Stimulated activated CD4-positive, alpha-beta T cell treated with anti-CD3 and anti-CD28 coated beads, Interleukin-1b, Interleukin-23, amount 100 ng/mL, for 24 hours (primary cell): ENCODE data around the gene NKAIN2.

ENCODE experiments used
- DNase-seq, 4 experiments: peaks; one replicate each; pipeline ENCODE4 v3.0.0-alpha.2; 2020; ENCODE audit warnings: low read depth in 4 of 4, low spot score in 1 of 4

The NKAIN2 gene

GRCh38 chr6:123806561-123806960 is 2.9 kb downstream of the NKAIN2 start:
- DNase-seq, result no peak

DNA sequence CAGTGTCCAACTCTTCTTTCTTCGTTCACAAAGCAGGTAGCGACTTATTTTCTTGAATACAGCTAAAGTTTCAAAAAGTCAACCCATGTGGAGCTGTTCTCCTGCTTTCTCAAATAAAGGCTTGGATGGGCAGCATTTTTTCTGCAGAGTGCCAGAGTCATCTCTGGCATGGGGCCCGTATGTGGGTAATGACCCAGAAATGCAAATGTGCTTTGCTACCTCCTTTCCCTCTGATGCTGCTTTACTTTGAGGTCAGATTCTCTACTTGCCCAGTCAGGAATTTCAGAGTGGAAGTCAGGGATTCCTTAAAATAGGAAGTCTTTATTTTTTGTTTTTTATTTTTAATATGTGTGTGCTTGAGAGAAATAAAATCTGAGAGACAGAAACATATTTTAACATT is 4.9 kb downstream of the NKAIN2 start:
- DNase-seq, result no peak

DNA sequence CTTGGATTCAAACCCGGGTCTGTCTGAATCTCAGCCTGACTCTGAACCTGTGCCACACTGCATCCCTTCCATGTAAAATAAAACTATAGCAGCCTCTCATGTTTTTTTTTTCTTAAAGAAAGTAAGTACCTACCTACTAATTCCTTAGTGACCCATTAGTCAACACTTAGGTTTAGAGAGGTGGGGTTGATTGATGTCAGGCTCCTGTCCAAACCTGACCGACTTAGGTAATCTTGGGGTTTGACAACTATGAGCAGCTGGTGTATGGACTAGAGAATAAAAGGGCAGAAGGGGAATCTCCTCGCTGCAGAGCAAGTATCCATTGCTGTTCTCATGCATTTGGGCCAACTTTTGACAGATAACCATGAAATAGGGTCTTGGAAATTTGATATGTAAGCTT is 6.5 kb downstream of the NKAIN2 start:
- no peak for DNase-seq

DNA sequence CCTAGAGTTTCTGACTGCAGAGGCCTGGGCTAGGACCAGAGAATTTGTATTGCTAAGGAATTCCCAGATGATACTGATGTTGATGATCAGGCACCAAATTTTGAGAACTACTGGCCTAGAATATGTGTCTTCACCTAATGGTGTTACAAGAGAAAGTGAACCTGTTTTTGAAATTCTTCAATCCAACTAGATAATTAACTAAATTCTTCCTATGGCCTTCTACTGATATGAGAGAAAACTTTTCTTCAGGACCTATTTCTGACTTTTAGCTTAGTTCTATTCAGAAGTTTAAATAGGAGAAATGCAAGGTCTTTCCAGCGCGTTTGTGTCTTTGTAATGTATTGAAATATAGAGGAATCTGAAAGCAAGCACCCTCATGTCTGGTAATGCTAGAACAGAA is 7.3 kb downstream of the NKAIN2 start:
- no peak for DNase-seq

DNA sequence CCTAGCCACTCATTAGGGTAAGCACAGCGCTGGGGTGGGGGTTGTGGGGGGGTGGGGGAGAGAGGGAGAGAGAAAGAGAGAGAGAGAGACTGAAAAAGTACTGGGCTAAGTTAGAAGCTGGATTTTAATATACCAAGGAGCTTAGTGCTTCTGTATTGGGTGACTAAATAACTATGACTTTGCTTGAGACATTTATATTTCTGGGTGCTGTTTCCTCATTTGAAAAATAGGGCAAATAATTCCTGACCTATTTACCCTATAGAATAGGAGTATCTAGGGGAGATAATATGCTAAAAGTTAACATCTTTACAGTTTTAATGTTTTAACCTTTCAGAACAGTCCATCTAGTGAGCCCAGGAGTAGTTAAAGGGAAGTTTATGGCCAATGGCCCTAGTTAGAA is 7.7 kb downstream of the NKAIN2 start:
- no peak for DNase-seq

GRCh38 chr6:123812621-123813020 is 9.0 kb downstream of the NKAIN2 start:
- no peak for DNase-seq

DNA sequence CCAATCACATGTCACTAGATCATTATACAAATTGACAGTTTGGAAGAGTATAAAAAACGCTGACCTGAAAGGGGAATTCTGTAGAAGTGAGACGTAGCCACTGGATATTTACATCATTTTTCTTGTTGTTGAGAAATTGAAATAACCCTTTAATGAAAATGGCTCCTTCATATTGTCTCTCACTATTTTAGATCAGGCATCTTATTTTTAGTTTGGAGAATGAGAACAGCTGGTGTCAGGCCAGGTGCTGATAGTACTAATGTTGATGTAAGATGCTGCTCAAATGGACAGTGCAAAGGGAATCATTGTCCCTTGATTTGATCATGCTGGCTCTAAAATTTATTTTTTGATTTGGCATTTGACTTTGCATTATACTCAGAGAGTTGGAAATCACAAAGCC is 17.4 kb downstream of the NKAIN2 start:
- DNase-seq, result no peak

GRCh38 chr6:123829302-123829953 is 25.8 kb downstream of the NKAIN2 start:
- DNase-seq, result no peak

DNA sequence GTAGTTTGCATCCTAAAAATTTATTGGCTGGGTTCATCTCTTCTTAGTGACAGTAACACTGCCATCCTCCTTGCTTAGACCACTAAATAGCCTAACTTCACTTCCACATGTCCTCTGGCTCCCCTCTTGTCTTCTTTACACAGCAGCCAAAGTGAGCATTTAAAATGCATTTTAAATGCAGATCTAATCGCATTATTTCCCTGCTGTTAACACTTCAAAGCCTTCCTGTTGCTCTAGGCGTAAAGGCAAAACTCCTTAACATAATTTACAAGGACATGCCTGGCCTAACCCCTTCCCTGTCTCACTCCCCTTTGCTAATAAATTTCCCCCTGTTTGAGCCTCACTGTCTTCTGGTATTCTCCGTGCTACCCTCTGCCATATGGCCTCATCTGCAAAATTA is 26.5 kb downstream of the NKAIN2 start:
- DNase-seq, result no peak

- no peak for DNase-seq
Observed at GRCh38 chr6:123838505-123839234, 35.0 kb downstream of the NKAIN2 start.

- DNase-seq, result no peak
Observed at GRCh38 chr6:123841067-123841896, 37.6 kb downstream of the NKAIN2 start.

GRCh38 chr6:123844011-123844410 is 40.3 kb downstream of the NKAIN2 start:
- no peak for DNase-seq

- DNase-seq, result no peak
Observed at GRCh38 chr6:123848347-123848746, 44.7 kb downstream of the NKAIN2 start.

GRCh38 chr6:123849406-123849805 is 45.7 kb downstream of the NKAIN2 start:
- DNase-seq, result no peak

DNA sequence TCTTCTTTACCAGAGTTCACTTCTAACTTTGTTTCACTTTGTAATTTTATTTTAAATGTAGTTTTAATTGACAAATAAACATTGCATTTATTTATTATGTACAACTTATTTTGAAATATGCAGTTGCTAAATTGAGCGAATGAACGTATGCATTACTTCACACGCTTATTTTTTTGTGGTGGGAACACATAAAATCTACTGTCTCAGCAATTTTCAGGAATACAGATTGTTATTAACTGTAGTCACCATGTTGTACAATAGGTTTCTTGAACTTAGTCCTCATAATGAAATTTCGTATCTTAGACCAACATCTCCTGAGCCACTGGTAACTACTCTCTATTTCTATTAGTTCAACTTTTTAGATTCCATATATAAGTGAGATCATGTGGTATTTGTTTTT is 46.9 kb downstream of the NKAIN2 start:
- no peak for DNase-seq

GRCh38 chr6:123854201-123854600 is 50.5 kb downstream of the NKAIN2 start:
- DNase-seq, result no peak

GRCh38 chr6:123855506-123855905 is 51.8 kb downstream of the NKAIN2 start:
- DNase-seq, result no peak

- no peak for DNase-seq
Observed at GRCh38 chr6:123859291-123859690, 55.6 kb downstream of the NKAIN2 start.

DNA sequence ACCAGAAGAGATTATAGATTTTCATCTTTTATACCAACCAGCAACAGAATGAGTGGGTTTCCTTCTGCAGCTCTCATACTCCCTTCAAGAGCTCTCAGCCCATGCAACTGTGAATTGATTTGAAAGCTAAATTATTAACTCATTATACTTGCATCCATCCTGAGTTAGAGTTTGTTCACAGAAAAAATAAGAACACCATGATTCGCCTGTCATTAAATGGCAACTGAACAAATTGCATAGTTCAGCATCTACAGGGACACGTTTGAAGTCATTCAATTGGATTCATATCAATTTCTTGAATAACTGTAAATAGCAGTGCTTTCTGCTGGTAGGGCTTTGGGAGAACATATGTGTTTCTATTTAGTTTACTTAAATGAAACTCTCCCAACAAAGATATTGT is 65.7 kb downstream of the NKAIN2 start:
- DNase-seq, result no peak

- DNase-seq, result no peak
Observed at GRCh38 chr6:123873974-123874373, 70.3 kb downstream of the NKAIN2 start.

DNA sequence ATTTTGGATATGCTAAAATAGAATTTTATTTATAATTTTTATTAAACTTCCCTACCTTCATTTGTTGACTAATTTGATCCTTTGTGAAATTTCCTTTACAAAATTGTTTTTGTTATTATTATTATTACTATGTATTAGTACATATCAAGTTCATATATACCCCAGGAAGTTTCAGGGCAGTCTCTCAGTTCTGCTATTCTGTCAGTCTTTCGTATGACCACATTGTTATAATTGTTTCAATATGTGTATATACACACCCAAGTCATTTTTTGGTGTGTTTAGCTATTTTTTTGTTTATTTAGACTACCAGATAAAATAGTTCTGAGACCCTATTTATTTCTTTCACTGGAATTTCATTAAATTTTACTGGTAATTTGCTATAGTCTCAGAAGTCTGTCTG is 72.1 kb downstream of the NKAIN2 start:
- DNase-seq, result no peak

DNA sequence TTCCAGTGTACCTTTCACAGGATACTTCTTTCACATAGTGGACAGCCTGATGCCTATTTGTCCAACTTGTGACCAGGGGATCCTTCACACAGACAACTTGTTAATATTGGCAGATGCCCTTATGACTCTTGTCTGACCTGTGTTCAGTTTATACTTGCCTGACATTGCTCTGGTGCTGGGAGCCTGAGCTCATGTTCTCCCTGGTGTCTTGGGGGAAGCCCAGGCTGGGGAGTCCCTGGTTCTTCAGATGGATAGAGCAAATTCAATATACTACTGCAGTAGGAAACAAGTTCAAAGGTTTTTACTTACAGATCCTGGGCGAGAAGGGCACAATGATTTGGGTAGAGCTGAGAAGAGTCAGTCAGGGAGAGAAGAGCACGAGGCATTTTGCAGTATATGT is 76.1 kb downstream of the NKAIN2 start:
- no peak for DNase-seq
